Measurements from ENCODE around the gene SLC4A4. TPM values are rescaled to one million over a fixed set of nuclear protein-coding genes. Genes with fewer than 3 reads are reported as not detected.

The SLC4A4 gene
- total and polyA plus RNA-seq, 10 of the 15 experiments (the other 5 are each of a cell fraction or from before 2014, with no cell fraction given), result 0.05 to 0.44 (median 0.18) TPM

DNA sequence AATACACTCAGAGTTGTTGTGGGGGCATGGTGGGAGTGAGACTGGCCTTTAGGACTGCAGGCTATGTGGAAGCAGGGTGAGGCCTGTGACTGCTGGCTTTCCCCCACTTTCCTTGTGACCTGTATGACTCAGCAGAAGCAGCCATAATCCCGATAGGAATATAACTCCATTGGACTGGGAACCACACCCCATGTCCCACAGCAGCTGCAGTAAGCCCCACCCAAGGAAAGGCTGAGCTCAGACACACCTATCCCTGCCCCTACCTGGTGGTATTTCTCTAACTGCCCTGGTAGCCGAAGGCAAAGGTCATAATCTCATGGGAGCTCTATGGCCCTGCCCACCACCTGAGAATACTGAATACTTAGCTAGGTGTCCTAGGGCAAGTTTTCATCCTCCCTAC lies 275.8 kb downstream of the SLC4A4 start:
- Histone ChIP-seq H3K9me3 (replicated peaks; ENCODE audit: control insufficient read depth, insufficient read depth, low read length) (no peaks in the 10 kb centered on the region), H3K4me2 (ENCODE audit: control insufficient read depth, insufficient read depth) (no peak overlapping the region), H3K4me3 (no peak overlapping the region), H3K9ac (ENCODE audit: control insufficient read depth, insufficient read depth, low read length) (no peak overlapping the region), H2AFZ (ENCODE audit: control insufficient read depth, low read depth, low read length) (no peak overlapping the region), H3K79me2 (ENCODE audit: control insufficient read depth, insufficient read depth, low read length) (no peaks in the 10 kb centered on the region), H4K20me1 (ENCODE audit: control insufficient read depth, insufficient read depth) (no peaks in the 10 kb centered on the region), H3K27me3 (replicated peaks in 1 of 2; ENCODE audit: control insufficient read depth in 2 of 2, insufficient read depth in 2 of 2, low read length in 1 of 2) (no peaks in the 10 kb centered on the region), H3K27ac (ENCODE audit: control insufficient read depth, insufficient read depth) (no peak overlapping the region), H3K4me1 (ENCODE audit: control insufficient read depth, insufficient read depth, low read length) (no peaks in the 10 kb centered on the region), H3K36me3 (ENCODE audit: control insufficient read depth in 2 of 2, insufficient read depth in 2 of 2, low read length in 1 of 2) (no peaks in the 10 kb centered on the region)
- CTCF ChIA-PET, result interaction anchor here (1.5 kb wide), 1 partner anchor 12 kb away, joined by 5 read pairs; no protein-coding TSS in a partner anchor
- DNase-seq (ENCODE audit: low read depth, low spot score) (no peak), ATAC-seq (no peak), FAIRE-seq (no peak)
- BruUV-seq (replicated peaks), result no TSS peak
- POLR2A ChIA-PET, result no interaction called here
- intact Hi-C loops (cut with micrococcal nuclease; ENCODE audit: unreplicated experiment), result no loop called here
- SMC1A ChIA-PET (ENCODE audit: uncharacterized antibody, unreplicated experiment), result no interaction called here
- in situ Hi-C loops (cut with MboI), result no loop called here
- WGBS (ENCODE audit: insufficient coverage, insufficient replicate concordance, low lambda C conversion rate, missing lambda C conversion rate), result 0% methylated on average over 2 of the region's 2 CpGs
- RAD21 ChIA-PET (ENCODE audit: unreplicated experiment), result no interaction called here
- TF ChIP-seq NBN (IDR thresholded peaks at IDR 0.05) (no peak), POU2F2 (IDR thresholded peaks at IDR 0.05; ENCODE audit: borderline replicate concordance, low read depth, low read length) (no peak), YBX1 (IDR thresholded peaks at IDR 0.05) (no peak), IKZF1 (conservative IDR thresholded peaks at IDR 0.05) (no peak), SMAD5 (IDR thresholded peaks at IDR 0.05; ENCODE audit: low read depth) (no peak), MTA3 (IDR thresholded peaks at IDR 0.05; ENCODE audit: borderline replicate concordance, low read length) (no peak), EGR1 (IDR thresholded peaks at IDR 0.05; ENCODE audit: borderline replicate concordance in 1 of 2, low read depth in 2 of 2, low read length in 2 of 2) (no peak), PAX8 (IDR thresholded peaks at IDR 0.05) (no peak), STAT1 (conservative IDR thresholded peaks at IDR 0.05) (no peak), SREBF2 (IDR thresholded peaks at IDR 0.05; ENCODE audit: low read length) (no peak), SMARCA5 (IDR thresholded peaks at IDR 0.05) (no peak), MEF2A (IDR thresholded peaks at IDR 0.05; ENCODE audit: insufficient read depth, low read depth, low read length) (no peak), RBBP5 (conservative IDR thresholded peaks at IDR 0.05) (no peak), BHLHE40 (IDR thresholded peaks at IDR 0.05; ENCODE audit: borderline replicate concordance in 1 of 2, low read depth in 2 of 2, low read length in 1 of 2) (no peak), ESRRA (IDR thresholded peaks at IDR 0.05; ENCODE audit: low read length) (no peak)
- TF ChIP-seq, protein P1, sequence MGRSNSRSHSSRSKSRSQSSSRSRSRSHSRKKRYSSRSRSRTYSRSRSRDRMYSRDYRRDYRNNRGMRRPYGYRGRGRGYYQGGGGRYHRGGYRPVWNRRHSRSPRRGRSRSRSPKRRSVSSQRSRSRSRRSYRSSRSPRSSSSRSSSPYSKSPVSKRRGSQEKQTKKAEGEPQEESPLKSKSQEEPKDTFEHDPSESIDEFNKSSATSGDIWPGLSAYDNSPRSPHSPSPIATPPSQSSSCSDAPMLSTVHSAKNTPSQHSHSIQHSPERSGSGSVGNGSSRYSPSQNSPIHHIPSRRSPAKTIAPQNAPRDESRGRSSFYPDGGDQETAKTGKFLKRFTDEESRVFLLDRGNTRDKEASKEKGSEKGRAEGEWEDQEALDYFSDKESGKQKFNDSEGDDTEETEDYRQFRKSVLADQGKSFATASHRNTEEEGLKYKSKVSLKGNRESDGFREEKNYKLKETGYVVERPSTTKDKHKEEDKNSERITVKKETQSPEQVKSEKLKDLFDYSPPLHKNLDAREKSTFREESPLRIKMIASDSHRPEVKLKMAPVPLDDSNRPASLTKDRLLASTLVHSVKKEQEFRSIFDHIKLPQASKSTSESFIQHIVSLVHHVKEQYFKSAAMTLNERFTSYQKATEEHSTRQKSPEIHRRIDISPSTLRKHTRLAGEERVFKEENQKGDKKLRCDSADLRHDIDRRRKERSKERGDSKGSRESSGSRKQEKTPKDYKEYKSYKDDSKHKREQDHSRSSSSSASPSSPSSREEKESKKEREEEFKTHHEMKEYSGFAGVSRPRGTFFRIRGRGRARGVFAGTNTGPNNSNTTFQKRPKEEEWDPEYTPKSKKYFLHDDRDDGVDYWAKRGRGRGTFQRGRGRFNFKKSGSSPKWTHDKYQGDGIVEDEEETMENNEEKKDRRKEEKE (IDR thresholded peaks at IDR 0.05), result no peak
- TF ChIP-seq, protein P2, sequence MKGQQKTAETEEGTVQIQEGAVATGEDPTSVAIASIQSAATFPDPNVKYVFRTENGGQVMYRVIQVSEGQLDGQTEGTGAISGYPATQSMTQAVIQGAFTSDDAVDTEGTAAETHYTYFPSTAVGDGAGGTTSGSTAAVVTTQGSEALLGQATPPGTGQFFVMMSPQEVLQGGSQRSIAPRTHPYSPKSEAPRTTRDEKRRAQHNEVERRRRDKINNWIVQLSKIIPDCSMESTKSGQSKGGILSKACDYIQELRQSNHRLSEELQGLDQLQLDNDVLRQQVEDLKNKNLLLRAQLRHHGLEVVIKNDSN (IDR thresholded peaks at IDR 0.05; ENCODE audit: borderline replicate concordance, extremely low read length, insufficient read depth, low read depth, low read length), result no peak
- TF ChIP-seq, protein P3, sequence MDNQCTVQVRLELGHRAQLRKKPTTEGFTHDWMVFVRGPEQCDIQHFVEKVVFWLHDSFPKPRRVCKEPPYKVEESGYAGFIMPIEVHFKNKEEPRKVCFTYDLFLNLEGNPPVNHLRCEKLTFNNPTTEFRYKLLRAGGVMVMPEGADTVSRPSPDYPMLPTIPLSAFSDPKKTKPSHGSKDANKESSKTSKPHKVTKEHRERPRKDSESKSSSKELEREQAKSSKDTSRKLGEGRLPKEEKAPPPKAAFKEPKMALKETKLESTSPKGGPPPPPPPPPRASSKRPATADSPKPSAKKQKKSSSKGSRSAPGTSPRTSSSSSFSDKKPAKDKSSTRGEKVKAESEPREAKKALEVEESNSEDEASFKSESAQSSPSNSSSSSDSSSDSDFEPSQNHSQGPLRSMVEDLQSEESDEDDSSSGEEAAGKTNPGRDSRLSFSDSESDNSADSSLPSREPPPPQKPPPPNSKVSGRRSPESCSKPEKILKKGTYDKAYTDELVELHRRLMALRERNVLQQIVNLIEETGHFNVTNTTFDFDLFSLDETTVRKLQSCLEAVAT (IDR thresholded peaks at IDR 0.05), result no peak

All from GM12878 (cell line).